Activated T-cell treated with anti-CD3 and anti-CD28 coated beads, Interleukin-2, amount 50 U/mL, for 4 hours (primary cell): Measurements from ENCODE around the gene RRH. TPM values are rescaled to one million over a fixed set of nuclear protein-coding genes. Genes with fewer than 3 reads are reported as not detected.
"Not testable (repeated sequence)": the region's sequence is repeated elsewhere in the genome, so short reads cannot be mapped to it uniquely, and the experiment has no call there.

Source experiments
- ATAC-seq, 2 donors: fragments of 200-7000 bp; cut with Tn5 transposase; one replicate each; pipeline ENCODE4 v1.10.0; 2021
- DNase-seq: peaks from one replicate; pipeline ENCODE4 v3.0.0-alpha.2; 2020
- H3K27me3 Mint-ChIP-seq: one replicate; pipeline ENCODE4 v1.8.0; 2021; ENCODE audit warnings: low read depth, mixed read lengths
- H3K36me3 Mint-ChIP-seq: one replicate; pipeline ENCODE4 v1.8.0; 2022; ENCODE audit warnings: mixed read lengths; ENCODE audit not compliant: insufficient read depth
- H3K4me1 Mint-ChIP-seq: one replicate; pipeline ENCODE4 v1.8.0; 2021; ENCODE audit warnings: low read depth, mixed read lengths
- H3K4me3 Mint-ChIP-seq: one replicate; pipeline ENCODE4 v1.8.0; 2021; ENCODE audit warnings: mild to moderate bottlenecking, moderate library complexity, mixed read lengths
- H3K9me3 Mint-ChIP-seq: one replicate; pipeline ENCODE4 v1.8.0; 2021; ENCODE audit warnings: mixed read lengths
- total RNA-seq, 3 donors: library from RNA; stranded (reverse); gene quantifications; one replicate each; pipeline ENCODE4 v1.2.1, GENCODE V29; 2021

The RRH gene
- total RNA-seq, 3 donors from 2014 or later, result 0.15 to 0.27 (median 0.26) TPM

DNA sequence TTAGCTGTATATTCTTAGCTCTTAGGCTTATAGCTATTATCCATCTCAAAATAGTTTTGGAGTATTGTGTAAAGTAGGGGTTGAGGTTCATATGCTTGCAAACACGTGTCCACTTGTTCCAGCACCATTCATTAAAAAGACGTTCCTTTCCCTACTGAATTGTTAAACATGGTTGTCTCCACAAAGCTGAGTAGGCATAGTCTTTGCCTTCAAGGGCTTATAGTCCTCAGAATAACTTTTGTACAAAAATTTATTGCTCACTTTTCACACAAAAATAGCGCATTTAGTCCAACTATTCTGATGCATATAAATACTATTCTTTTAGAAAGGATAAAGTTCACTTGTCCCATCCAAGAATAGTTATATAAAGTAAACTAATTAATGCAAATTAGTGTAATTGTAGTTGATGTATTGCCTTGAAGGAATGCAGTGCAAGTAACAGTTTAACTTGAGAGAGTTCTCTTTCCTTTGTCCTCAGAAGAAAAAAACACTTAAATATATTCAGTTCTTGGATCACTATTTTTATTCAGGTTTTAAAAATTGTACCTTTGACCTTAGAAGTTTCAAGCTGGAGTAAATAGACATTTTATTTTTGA is 34.2 kb downstream of the RRH start:
- Mint-ChIP-seq H3K9me3 (peaks cover 22% of the 10 kb centered on the region), H3K4me1 (no peaks in the 10 kb centered on the region), H3K36me3 (peaks cover 8% of the 10 kb centered on the region), H3K27me3 (no peaks in the 10 kb centered on the region), H3K4me3 (no peak overlapping the region)
- DNase-seq, result no peak
- no peak for ATAC-seq

DNA sequence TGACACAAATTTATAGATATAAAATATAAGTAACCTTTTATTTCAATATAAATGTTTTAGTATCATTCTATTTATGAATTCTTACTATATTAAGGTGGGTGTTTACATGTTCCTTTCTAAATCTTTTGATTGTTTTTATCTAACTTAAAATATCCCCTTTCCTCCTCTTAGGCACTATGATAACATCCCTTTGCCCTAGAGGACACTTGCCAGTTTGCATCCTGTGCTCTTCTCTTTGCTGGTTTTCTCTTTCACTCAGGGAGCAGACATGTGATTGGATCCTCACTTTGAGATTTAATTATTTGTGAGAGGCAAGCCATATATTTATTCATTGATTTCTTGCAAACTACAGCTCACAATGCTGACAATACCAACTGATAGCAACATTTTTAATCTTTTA is 36.4 kb downstream of the RRH start:
- no peaks in the 10 kb centered on the region for H3K27me3 Mint-ChIP-seq
- ATAC-seq (no peak), DNase-seq (no peak)
- H3K4me3 Mint-ChIP-seq, result no peak overlapping the region
- peaks cover 18% of the 10 kb centered on the region for H3K9me3 Mint-ChIP-seq
- H3K4me1 Mint-ChIP-seq, result no peaks in the 10 kb centered on the region
- peaks cover 7% of the 10 kb centered on the region for H3K36me3 Mint-ChIP-seq

DNA sequence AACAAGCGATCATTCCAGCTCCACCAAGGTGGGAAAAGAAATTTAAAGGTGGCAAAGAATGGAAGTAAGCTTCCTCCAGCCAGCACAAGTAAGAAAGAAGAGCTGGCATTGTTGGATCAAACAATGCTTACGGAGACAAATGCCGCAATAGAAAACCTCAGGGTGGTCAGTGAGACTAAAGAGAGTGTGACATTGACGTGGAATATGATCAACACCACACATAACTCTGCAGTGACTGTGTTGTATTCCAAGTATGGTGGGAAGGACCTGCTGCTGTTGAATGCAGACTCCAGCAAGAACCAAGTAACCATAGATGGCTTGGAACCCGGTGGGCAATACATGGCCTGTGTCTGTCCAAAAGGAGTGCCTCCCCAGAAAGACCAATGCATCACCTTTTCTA is 42.3 kb downstream of the RRH start:
- Mint-ChIP-seq H3K27me3 (no peaks in the 10 kb centered on the region), H3K36me3 (peaks cover 13% of the 10 kb centered on the region), H3K4me1 (no peaks in the 10 kb centered on the region), H3K9me3 (no peaks in the 10 kb centered on the region), H3K4me3 (no peak overlapping the region)
- ATAC-seq, result no peak
- no peak for DNase-seq

DNA sequence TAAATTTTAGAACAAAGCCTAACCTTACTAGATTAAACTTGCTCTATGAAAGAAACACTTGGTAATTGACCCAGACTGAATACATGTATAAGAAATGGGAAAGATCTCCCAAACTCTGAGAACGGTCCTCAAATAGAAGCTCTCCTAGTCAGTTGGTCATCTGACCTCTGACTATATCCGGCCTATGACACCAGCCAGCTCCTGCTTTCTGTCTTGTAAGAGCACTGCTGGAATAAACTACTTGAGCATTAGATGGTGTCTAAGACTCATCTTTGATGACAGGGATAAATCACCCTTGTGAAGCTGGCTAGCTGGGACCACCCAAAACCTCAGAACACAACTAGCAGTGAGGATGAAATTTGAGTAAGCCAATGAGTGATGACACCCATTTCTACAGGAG is 44.3 kb downstream of the RRH start:
- H3K27me3 Mint-ChIP-seq, result peaks cover 2% of the 10 kb centered on the region
- H3K36me3 Mint-ChIP-seq, result peaks cover 11% of the 10 kb centered on the region
- no peak for ATAC-seq
- DNase-seq, result no peak
- no peak overlapping the region for H3K4me3 Mint-ChIP-seq
- H3K9me3 Mint-ChIP-seq, result no peaks in the 10 kb centered on the region
- no peaks in the 10 kb centered on the region for H3K4me1 Mint-ChIP-seq

DNA sequence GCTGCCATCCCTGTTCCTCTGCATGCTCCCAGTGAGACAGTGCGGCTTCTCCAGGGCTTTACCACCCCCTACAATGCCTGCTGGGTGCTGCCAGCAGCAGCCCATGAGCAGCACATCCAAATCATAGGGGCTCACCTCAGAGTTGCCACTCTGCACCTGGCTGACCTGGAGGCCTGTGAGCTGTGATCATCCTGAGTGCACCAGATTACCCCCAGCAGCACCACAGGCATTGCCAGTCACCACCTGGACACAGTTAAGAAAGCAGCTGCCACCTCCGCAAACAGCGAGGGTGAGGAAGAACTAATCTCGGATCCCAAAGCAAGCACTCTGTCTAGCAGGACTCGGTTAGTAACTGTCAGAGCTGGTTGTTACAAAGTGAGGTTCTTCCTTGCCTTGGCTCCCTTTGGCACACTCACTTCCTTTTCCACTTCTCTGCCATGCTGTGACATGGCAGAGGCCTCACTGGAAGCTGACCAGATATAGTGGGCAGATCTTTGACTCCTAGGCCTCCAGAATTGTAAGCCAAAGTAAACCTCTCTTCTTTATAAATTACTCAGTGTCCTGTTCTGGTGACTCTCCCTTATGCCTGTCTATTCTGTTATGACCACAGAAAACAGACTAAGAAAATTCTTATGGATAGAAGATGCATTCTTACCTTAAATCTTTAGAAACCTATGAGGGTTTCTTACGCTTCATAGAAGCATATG is 45.3 kb downstream of the RRH start:
- Mint-ChIP-seq H3K4me3 (no peak overlapping the region), H3K27me3 (peaks cover 5% of the 10 kb centered on the region), H3K9me3 (no peaks in the 10 kb centered on the region), H3K4me1 (no peaks in the 10 kb centered on the region), H3K36me3 (peaks cover 9% of the 10 kb centered on the region)
- DNase-seq (no peak), ATAC-seq (no peak)

DNA sequence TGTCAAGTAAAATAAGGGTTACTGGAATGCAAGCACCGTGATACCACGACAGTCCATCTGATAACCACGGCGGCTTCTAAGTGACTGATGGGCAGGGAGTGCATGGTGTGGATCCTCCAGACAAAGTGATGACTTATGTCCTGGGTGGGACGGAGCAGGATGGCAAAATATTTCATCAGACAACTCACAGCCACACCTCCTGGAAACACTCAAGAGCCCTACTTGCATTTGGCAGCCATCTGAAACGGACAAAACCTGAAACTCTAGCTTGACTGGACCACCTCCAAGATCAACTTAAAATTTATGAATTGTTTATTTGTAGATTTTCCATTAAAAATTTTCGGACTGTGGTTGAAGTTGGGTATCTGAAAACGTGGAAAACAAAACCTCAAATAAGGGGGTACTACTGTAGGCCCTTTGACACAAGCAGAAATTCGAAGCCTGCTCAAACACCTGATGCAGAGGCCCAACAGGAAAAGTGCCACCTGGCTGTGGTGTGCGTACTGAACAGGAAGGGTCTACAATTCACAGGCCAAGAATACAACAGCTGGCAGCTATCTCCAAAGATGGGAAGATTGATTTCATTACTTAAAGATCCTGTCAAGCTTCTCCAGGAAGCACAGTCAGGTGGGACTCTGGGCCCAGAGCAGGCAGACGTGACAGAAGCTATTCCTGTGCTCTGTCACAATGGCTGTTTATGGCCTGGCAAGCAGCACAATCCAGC is 46.2 kb downstream of the RRH start:
- Mint-ChIP-seq H3K4me3 (no peak overlapping the region), H3K27me3 (peaks cover 10% of the 10 kb centered on the region), H3K4me1 (no peaks in the 10 kb centered on the region), H3K9me3 (no peaks in the 10 kb centered on the region), H3K36me3 (peaks cover 9% of the 10 kb centered on the region)
- ATAC-seq, result no peak
- no peak for DNase-seq

DNA sequence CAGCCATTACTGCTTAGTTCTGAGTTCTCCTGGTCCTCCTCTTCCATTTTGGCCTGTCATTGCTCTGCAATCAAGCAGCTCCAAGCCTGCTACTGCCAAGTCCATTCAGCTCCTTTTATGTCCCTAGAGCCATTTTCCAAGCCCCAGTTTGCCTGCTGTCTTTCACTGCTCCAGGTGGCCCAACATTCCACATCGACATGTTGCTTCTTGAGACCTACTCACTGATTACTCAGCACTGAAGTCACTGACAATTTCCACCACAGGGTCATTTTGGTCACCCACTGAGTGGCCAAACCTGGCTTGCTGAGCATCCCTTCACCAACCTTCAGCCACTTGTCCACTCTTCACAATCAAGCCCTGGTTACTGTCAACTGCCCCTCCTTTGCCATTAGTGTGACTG is 47.3 kb downstream of the RRH start:
- DNase-seq (no peak), ATAC-seq (no peak)
- H3K36me3 Mint-ChIP-seq, result peaks cover under 1% of the 10 kb centered on the region
- no peaks in the 10 kb centered on the region for H3K4me1 Mint-ChIP-seq
- no peaks in the 10 kb centered on the region for H3K9me3 Mint-ChIP-seq
- peaks cover 14% of the 10 kb centered on the region for H3K27me3 Mint-ChIP-seq
- H3K4me3 Mint-ChIP-seq, result no peak overlapping the region

DNA sequence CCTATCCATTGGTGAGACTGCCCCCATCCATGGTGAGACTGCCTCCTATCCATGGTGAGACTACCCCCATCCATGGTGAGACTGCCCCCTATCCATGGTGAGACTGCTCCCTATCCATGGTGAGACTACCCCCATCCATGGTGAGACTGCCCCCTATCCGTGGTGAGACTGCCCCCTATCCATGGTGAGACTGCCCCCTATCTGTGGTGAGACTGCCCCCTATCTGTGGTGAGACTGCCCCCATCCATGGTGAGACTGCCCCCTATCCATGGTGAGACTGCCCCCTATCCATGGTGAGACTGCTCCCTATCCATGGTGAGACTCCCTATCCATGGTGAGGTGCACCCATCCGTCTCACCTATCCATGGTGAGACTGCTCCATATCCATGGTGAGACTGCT is 47.8 kb downstream of the RRH start:
- H3K27me3 Mint-ChIP-seq, result peaks cover 16% of the 10 kb centered on the region
- H3K4me1 Mint-ChIP-seq, ATAC-seq, H3K9me3 Mint-ChIP-seq, H3K4me3 Mint-ChIP-seq, DNase-seq, H3K36me3 Mint-ChIP-seq: not testable (repeated sequence)

DNA sequence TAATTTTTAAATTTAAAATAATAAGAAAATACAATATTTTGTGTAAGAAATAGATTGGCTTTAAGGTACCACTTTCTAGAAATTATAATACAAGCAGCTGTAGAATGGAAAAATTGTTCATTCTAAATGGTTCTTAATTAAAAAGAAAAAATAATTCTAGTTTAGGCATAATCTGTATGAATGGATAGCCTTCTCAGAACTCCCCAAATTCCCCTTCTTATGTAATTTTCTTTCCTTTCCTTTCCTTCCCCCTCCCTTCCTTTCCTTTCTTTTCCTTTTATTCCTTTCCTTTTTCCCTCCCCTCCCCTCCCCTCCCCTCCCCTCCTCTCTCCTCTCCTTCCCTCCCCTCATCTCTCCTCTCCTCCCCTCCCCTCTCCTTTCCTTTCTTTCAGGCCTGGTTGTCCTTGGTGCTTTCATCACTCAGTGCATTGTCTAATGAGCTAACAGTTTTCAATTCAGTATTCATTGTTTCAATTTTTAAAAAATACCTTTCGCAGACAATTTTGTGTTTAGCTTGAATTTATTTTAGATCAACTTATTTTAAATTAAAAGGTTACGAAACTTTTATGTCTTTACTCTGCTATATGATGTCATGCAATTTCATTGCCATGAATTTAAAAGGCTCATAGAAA is 49.0 kb downstream of the RRH start:
- ATAC-seq, result no peak
- no peaks in the 10 kb centered on the region for H3K4me1 Mint-ChIP-seq

DNA sequence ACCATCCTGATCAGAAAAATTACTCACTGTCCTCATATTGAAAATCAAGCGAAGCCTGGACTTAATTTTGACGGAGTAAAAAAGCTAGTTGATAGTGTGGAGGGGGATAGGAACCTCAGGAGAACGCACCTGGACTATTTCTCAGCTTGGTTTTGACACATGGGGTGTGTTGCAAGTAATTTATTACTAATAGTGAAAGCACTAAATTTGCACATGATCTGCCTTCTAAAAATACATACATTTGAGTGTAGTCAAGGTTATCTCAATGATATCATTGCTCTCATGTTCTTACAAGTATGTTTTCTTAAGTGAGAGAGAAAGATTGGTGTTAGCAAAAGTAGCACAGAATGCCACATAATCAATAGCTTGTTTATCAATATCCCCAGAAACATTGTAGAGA is 49.6 kb downstream of the RRH start:
- Mint-ChIP-seq H3K4me1 (no peaks in the 10 kb centered on the region), H3K36me3 (no peaks in the 10 kb centered on the region), H3K9me3 (no peaks in the 10 kb centered on the region), H3K4me3 (no peak overlapping the region), H3K27me3 (peaks cover 16% of the 10 kb centered on the region)
- DNase-seq, result no peak
- no peak for ATAC-seq

More for the DNA sequence above, 49.0 kb downstream of the RRH start:
- Mint-ChIP-seq H3K36me3 (no peaks in the 10 kb centered on the region), H3K4me3 (no peak overlapping the region), H3K27me3 (peaks cover 16% of the 10 kb centered on the region), H3K9me3 (no peaks in the 10 kb centered on the region)
- no peak for DNase-seq

DNA sequence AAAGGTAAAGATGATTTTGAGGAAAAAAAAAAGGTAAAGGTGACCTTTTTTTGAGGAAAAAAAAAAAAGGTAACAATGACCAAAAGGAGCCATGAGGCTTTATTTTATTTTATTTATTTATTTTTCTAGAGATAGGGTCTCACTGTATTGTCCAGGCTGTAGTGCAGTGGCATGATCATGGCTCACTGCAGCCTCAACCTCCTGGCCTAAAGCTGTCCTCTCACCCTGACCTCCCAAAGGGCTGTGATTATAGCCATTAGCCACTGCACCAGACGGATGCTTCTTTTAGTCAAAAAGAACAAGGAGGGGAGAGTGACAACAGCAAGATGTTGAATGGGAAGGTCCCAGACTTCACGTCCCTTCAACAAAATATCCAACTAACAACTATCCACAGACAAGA is 50.6 kb downstream of the RRH start:
- Mint-ChIP-seq H3K9me3 (no peaks in the 10 kb centered on the region), H3K4me1 (no peaks in the 10 kb centered on the region), H3K36me3 (no peaks in the 10 kb centered on the region), H3K4me3 (no peak overlapping the region), H3K27me3 (peaks cover 16% of the 10 kb centered on the region)
- ATAC-seq, result no peak
- DNase-seq, result no peak

DNA sequence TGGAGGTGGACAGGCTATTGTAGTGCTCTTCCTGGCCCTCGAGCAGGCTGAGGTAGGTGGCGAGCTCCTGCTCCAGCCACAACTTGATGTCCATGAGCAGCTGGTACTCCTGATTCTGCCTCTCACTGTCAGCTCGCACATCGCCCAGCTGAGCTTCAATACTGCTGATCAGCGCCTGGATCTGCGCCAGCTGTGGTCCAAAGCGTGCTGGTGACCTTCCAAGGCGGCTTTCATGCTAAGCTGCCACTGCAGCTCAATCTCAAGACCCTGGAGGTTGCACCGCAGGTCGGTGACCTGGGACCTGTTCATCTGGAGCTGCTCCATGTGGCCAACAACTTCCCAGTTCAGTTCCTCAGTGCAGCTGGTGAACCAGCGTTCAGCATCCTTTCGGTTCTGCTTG is 51.3 kb downstream of the RRH start:
- Mint-ChIP-seq H3K27me3 (peaks cover 16% of the 10 kb centered on the region), H3K4me1 (no peaks in the 10 kb centered on the region), H3K4me3 (no peak overlapping the region), H3K36me3 (no peaks in the 10 kb centered on the region), H3K9me3 (no peaks in the 10 kb centered on the region)
- DNase-seq (no peak), ATAC-seq (no peak)

DNA sequence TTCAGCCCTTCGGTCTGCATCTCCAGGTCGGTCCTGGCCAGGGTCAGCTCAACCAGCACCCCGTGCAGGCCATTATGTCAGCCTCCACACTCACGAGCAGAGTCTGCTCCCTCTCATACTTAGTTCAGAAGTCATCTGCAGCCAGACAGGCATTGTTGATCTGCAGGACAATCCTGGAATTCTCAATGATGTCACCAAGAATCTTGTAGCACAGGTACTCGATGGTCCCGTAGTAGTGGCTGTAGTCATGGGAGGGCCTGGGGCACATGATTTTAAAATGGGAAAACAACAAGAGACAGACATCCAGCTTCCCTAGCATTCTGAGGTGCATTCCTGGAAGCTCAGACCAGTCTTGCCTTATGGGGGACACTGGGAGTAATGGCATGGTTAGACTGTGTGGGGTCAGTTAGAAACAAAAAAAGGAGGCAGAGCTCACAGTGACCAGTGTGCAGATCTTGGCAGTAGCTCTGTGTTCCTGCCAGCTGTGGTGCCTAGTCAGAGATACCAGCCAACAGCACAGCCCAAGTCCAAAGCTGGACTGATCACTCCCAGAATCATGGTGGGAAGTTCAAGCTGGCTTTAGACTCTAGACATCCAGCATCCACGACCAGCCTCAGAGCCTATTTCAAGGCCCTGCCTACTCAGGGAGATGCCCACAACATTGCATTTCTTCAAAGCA is 52.0 kb downstream of the RRH start:
- Mint-ChIP-seq H3K36me3 (no peaks in the 10 kb centered on the region), H3K9me3 (no peaks in the 10 kb centered on the region)

DNA sequence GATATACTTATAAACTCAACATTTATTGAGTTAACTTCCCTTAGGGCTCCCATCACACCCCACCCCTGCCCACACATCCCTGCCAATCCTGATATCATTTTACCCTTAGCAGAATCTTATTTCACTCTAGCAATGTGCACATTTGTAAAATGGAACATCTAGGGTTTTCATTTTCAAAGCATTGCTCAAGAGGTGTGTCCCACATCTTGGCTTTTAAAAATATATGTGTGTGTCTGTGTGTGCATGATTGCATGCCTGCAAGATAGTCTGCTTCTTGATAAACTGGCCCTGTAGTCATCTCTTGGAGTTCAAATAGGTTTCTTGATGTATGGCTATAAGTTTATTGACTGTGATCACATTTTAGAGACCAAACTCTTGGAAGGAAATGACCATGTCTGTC is 58.5 kb downstream of the RRH start:
- DNase-seq (no peak), ATAC-seq (no peak)
- Mint-ChIP-seq H3K4me3 (no peak overlapping the region), H3K27me3 (no peaks in the 10 kb centered on the region), H3K9me3 (no peaks in the 10 kb centered on the region), H3K4me1 (no peaks in the 10 kb centered on the region), H3K36me3 (no peaks in the 10 kb centered on the region)

More for the DNA sequence above, 52.0 kb downstream of the RRH start:
- Mint-ChIP-seq H3K27me3 (peaks cover 16% of the 10 kb centered on the region), H3K4me3 (no peak overlapping the region), H3K4me1 (no peaks in the 10 kb centered on the region)
- ATAC-seq (no peak), DNase-seq (no peak)
